OCI-LY3 (cell line): ENCODE results near the gene ARID4A.

Experiments
- EZH2phosphoT487 ChIP-seq: fragments of 200-600 bp; shearing (Covaris generic); IDR thresholded peaks from 2 replicates; pipeline ENCODE4 v1.6.1; 2018; ENCODE audit warnings: antibody characterized with exemption, mixed run types, low read depth
- TF ChIP-seq, protein P1 (sequence below): fragments of 200-600, 300-600 bp; sonication (generic); IDR thresholded peaks from 2 replicates; pipeline ENCODE4 v1.5.1; 2014; ENCODE audit warnings: antibody characterized with exemption, low read length, low read depth

DNA sequence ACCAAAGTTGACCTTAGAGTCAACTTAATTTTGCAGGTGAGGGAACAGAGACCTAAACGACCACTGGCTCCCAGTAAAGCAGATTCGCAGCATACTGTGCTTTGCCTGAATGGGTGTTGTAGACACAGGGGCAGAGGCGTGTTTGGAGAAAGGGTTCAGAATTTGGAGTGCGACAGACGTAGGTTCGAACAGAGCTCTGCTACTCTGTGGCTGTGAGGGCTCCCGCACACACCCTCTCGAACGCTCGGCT lies 97.1 kb downstream of the ARID4A start:
- TF ChIP-seq, protein P1, sequence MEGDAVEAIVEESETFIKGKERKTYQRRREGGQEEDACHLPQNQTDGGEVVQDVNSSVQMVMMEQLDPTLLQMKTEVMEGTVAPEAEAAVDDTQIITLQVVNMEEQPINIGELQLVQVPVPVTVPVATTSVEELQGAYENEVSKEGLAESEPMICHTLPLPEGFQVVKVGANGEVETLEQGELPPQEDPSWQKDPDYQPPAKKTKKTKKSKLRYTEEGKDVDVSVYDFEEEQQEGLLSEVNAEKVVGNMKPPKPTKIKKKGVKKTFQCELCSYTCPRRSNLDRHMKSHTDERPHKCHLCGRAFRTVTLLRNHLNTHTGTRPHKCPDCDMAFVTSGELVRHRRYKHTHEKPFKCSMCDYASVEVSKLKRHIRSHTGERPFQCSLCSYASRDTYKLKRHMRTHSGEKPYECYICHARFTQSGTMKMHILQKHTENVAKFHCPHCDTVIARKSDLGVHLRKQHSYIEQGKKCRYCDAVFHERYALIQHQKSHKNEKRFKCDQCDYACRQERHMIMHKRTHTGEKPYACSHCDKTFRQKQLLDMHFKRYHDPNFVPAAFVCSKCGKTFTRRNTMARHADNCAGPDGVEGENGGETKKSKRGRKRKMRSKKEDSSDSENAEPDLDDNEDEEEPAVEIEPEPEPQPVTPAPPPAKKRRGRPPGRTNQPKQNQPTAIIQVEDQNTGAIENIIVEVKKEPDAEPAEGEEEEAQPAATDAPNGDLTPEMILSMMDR = no peak
- no peak for TF ChIP-seq EZH2phosphoT487
